Thymus (tissue), 11 donors: ENCODE data around the gene KDM6B. TPM values are rescaled to one million over a fixed set of nuclear protein-coding genes. Genes with fewer than 3 reads are reported as not detected.

Experiments used
- DNase-seq, 9 donors: peaks; one replicate each; pipeline ENCODE4 v3.0.0-alpha.2; 2013; ENCODE audit warnings: low spot score in 9 of 9, low read depth in 6 of 9, missing footprints in 1 of 9
- H3K27ac ChIP-seq, 2 donors: one replicate each; pipeline ENCODE4 v1.5.1; 2013; ENCODE audit warnings: control low read depth in 1 of 2, low read depth in 1 of 2, low read length in 1 of 2, mild to moderate bottlenecking in 1 of 2, moderate library complexity in 1 of 2
- H3K27me3 ChIP-seq, 2 donors: one replicate each; pipeline ENCODE4 v1.5.1; 2013; ENCODE audit warnings: low read length in 1 of 2; ENCODE audit not compliant: control insufficient read depth in 2 of 2, insufficient read depth in 1 of 2
- H3K36me3 ChIP-seq, 2 donors: one replicate each; pipeline ENCODE4 v1.5.1; 2013; ENCODE audit warnings: low read length in 1 of 2, mild to moderate bottlenecking in 1 of 2, moderate library complexity in 1 of 2; ENCODE audit not compliant: control insufficient read depth in 2 of 2, insufficient read depth in 2 of 2
- H3K4me1 ChIP-seq, 2 donors: one replicate each; pipeline ENCODE4 v1.5.1; 2013; ENCODE audit warnings: low read length in 2 of 2; ENCODE audit not compliant: control insufficient read depth in 2 of 2, insufficient read depth in 2 of 2
- H3K4me3 ChIP-seq, 2 donors: one replicate each; pipeline ENCODE4 v1.5.1; 2013; ENCODE audit warnings: low read length in 2 of 2, control low read depth in 1 of 2, mild to moderate bottlenecking in 1 of 2
- H3K9me3 ChIP-seq, 2 donors: one replicate each; pipeline ENCODE4 v1.5.1; 2013; ENCODE audit warnings: low read length in 1 of 2, mild to moderate bottlenecking in 1 of 2; ENCODE audit not compliant: control insufficient read depth in 2 of 2, insufficient read depth in 1 of 2
- WGBS: extraction: QIAGEN DNeasy Blood & Tissue Kit; methylation state at CpG from one replicate; pipeline ENCODE4 v1.1.7; 2013; 5-methylcytosine and 5-hydroxymethylcytosine counted together
- polyA plus RNA-seq: library from polyadenylated mRNA; stranded (reverse); fragments of 200-250 nt; gene quantifications from one replicate; pipeline ENCODE4 v1.2.3, GENCODE V29; 2013
- total RNA-seq: library from RNA; stranded (reverse); fragments of 120-200 nt; gene quantifications from one replicate; pipeline ENCODE4 v1.2.4, GENCODE V29; 2013
- donor health status: healthy.

KDM6B gene
- total and polyA plus RNA-seq, 2 donors: 6.3 to 16.3 TPM

DNA sequence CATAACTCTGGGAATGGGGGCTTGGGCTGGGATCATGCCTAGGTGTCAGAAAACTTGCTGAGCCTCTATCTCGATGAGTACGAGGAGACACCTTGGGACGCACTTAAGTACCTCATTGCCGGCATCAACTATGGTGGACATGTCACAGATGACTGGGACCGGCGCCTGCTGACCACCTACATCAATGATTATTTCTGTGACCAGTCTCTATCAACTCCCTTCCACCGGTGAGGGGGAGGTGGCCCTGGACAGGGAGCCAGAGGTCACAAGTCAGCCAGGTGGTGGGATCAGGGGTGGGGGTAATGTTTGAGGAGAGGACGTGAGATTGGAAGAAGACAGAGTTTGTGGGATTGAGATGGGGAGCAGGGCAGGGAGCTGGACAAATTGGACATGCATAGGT lies 3.4 kb upstream of the KDM6B start:
- Histone ChIP-seq H3K27ac (no peak overlapping the region), H3K9me3 (no peaks in the 10 kb centered on the region), H3K27me3 (peaks cover 0 to 2% of the 10 kb centered on the region in 2 donors), H3K4me3 (no peak overlapping the region), H3K4me1 (peaks cover 3 to 23% of the 10 kb centered on the region in 2 donors), H3K36me3 (no peaks in the 10 kb centered on the region)
- WGBS: 95% methylated on average over 8 of the region's 8 CpGs
- DNase-seq: no peak

DNA sequence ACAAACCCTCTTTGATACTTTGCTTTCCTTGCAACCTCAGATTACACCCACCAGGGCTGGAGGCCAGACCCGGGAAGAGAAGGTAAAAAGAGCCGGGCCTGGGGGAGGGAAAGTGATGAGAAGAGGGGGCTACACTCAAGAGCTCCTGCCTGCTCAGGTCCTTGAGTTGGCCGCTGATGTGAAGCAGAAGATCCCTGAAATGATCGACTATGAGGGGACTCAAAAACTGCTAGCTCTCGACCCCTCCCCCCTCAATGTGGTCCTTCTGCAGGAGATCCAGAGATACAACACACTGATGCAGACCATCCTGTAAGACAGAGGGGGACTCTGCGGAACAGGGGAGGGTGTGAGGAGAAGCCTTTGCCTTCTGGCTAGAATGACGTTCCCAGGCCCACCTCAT lies 2.8 kb upstream of the KDM6B start:
- Histone ChIP-seq H3K9me3 (no peaks in the 10 kb centered on the region), H3K36me3 (no peaks in the 10 kb centered on the region), H3K27me3 (peaks cover 0 to 2% of the 10 kb centered on the region in 2 donors), H3K4me3 (no peak overlapping the region), H3K27ac (no peak overlapping the region), H3K4me1 (peaks cover 3 to 27% of the 10 kb centered on the region in 2 donors)
- DNase-seq: no peak
- 94% methylated on average over 7 of the region's 7 CpGs for WGBS

DNA sequence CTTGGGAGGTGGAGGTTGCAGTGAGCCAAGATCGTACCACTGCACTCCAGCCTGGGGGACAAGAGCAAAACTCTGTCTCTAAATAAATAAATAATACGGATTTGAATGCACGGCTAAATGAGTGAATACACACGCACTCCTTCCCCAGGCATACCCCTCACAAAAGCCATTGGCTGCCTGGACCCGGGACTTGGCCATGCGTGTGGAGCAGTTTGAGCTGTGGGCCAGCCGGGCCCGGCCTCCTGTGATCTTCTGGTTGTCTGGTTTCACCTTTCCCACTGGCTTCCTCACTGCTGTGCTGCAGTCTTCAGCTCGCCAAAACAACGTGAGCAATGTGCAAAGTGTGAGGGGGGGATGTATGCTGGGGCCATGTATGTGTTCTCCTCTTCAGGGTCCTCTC lies 1.6 kb upstream of the KDM6B start:
- Histone ChIP-seq H3K36me3 (no peaks in the 10 kb centered on the region), H3K4me3 (no peak overlapping the region), H3K9me3 (no peaks in the 10 kb centered on the region), H3K27ac (no peak overlapping the region), H3K27me3 (peaks cover 0 to 2% of the 10 kb centered on the region in 2 donors), H3K4me1 (peaks cover 10 to 39% of the 10 kb centered on the region in 2 donors)
- no peak for DNase-seq
- WGBS: 93% methylated on average over 10 of the region's 10 CpGs

DNA sequence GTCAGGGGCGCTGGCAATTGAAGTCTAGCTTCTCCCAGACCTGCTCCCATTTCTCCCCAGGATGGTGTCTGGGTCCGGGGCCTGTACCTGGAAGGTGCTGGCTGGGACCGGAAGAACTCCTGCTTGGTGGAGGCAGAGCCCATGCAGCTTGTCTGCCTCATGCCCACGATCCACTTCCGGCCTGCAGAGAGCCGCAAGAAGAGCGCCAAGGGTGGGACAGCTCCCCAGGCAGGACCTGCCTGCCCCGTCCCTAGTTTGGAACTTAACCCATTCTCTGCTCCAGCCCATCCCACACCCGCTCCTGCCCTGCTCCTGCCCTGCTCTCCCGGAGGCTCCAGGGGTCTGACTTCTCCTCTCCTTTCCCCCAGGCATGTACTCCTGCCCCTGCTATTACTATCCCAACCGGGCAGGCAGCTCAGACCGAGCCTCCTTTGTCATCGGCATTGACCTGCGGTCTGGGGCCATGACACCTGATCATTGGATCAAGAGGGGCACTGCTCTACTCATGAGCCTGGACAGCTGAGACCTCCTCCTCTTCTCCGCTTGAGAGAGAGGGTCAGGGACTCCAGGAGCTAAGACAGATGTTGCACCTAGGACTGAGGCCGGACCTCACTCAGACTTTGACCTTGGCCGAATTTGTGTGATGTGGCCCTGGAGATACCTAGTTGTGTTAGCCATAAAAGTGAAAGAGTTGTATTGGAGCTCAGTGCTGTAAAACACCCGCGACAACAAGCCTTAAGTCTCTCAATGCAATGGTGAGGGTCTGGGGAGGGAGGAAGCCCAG lies 814 bp upstream of the KDM6B start:
- Histone ChIP-seq H3K9me3 (no peaks in the 10 kb centered on the region), H3K36me3 (no peaks in the 10 kb centered on the region), H3K4me3 (peak overlapping the region; percentile 82 to 94), H3K27ac (no peak overlapping the region), H3K27me3 (no peaks in the 10 kb centered on the region), H3K4me1 (peaks cover 12 to 44% of the 10 kb centered on the region in 2 donors)
- DNase-seq: no peak
- WGBS: 68% methylated on average over 19 of the region's 19 CpGs

DNA sequence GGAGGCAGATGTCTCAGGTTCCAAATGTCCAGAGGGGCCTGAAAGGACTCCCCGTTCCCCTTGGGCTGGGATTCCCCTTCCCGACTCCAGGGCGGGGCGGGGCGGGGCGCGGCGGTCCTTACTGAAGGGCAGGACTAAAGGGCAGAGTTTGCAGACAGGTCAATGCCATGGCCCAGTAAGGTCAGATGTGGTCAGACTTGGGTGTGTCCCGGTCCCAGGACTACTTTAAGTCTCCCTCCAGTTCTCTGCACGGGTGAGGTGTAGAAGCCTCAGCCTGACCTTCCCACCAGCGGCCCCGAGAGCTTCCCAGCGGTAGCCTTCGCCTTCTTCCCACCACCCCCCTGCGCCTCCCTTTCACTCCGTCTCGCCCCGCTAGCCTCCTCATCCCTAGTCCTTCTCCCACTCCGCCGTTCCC lies 532 bp downstream of the KDM6B start:
- H3K4me3 ChIP-seq: peak overlapping the region; percentile 82 to 94
- DNase-seq: no peak
- no peaks in the 10 kb centered on the region for H3K9me3 ChIP-seq
- H3K36me3 ChIP-seq: peaks cover 0 to 9% of the 10 kb centered on the region in 2 donors
- H3K27me3 ChIP-seq: no peaks in the 10 kb centered on the region
- H3K27ac ChIP-seq: peak overlapping the region; percentile 96 to 100
- WGBS: under 1% methylated on average over 20 of the region's 20 CpGs
- peaks cover 24 to 57% of the 10 kb centered on the region in 2 donors for H3K4me1 ChIP-seq

DNA sequence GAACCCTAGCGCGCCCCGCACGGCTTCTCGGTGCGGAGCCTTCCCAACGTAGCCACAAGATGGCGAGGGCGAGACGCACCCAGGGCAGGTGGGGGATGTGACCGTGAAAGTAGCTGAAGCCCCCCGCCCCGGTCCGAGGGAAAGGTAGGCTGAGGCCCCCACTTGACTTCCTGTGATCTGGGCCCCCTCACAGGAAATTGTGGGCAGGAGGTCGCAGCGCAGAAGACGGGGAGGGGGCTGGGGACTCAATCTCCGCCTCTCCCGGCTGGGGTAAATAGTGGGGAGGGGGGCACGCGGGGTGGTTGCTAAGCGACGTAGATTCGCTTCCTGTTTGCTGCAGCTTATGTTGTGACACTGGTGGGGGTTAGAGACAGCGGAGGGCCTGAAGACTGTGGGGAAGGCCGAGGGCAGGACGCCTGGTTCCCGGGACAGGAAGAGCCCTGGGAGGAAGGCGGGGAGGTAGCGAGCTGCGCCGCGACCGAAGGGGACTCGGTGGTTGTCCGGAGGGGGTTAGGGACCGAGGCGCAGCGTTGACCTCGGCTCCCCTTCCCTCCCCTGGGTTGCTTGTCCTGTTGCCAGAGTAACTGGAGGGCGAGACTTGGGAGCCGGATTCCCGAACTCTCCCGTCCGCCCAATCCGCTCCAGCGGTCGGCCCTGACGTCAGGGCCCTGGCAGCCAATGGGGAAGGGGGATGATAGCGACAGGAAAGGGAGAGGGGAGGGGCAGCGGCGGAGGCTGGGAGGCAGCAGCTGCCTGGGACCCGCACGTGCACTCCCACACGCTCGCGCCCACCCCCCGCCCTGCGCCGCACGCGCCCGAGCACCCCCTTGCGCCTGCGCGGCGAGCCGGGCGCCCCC lies 1.2 kb downstream of the KDM6B start:
- peak overlapping the region; percentile 82 to 94 for H3K4me3 ChIP-seq
- DNase-seq: peak in 8 of 9 donors; percentile 91 to 98 (median 96)
- H3K36me3 ChIP-seq: peaks cover 0 to 15% of the 10 kb centered on the region in 2 donors
- H3K27ac ChIP-seq: peak overlapping the region; percentile 96 to 100
- H3K9me3 ChIP-seq: no peaks in the 10 kb centered on the region
- under 1% methylated on average over 69 of the region's 69 CpGs for WGBS
- peaks cover 29 to 64% of the 10 kb centered on the region in 2 donors for H3K4me1 ChIP-seq
- H3K27me3 ChIP-seq: no peaks in the 10 kb centered on the region

DNA sequence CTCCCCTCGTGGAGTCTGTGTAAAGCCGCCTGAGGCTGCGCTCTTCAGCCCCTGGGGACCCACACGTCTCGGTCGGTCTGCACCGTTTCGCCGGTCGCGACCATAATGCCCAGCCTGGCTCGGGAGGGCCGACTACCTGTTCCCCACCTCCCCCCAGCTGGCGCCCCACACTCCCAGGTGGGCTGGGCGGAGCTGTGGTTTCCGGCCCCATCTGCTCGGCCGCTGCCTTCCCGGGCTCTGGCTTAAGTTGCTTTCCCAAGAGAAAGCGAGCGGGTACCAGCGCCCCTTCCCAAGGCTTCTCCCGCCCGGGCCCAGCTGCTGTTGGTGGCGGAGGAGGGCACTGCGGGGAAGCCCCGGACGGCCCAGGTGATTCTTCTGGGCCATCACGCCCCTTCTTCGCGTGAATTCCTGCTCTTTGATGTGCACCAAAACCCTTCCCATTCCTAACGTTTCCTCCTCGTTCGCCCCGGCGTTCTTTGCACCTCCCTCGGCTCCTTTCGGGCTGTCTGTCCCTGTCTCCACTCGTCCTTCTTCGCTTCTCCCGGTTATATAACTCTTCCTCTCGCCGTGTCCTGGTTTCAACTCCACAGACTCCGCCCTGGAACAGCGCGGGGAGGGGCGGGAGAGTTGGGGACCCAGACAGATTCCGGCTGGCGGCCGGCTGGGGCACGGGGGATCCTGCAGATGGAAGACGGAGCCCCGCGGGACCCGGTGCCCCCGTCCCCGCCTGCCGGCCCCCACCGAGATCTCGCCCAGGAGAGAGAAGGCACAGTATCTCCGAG lies 2.0 kb downstream of the KDM6B start:
- Histone ChIP-seq H3K27ac (peak overlapping the region; percentile 96 to 100), H3K9me3 (no peaks in the 10 kb centered on the region), H3K4me1 (peaks cover 36 to 72% of the 10 kb centered on the region in 2 donors), H3K4me3 (peak overlapping the region; percentile 82 to 94), H3K36me3 (peaks cover 0 to 23% of the 10 kb centered on the region in 2 donors), H3K27me3 (no peaks in the 10 kb centered on the region)
- under 1% methylated on average over 61 of the region's 61 CpGs for WGBS
- DNase-seq: peak in 1 of 9 donors; percentile 52

DNA sequence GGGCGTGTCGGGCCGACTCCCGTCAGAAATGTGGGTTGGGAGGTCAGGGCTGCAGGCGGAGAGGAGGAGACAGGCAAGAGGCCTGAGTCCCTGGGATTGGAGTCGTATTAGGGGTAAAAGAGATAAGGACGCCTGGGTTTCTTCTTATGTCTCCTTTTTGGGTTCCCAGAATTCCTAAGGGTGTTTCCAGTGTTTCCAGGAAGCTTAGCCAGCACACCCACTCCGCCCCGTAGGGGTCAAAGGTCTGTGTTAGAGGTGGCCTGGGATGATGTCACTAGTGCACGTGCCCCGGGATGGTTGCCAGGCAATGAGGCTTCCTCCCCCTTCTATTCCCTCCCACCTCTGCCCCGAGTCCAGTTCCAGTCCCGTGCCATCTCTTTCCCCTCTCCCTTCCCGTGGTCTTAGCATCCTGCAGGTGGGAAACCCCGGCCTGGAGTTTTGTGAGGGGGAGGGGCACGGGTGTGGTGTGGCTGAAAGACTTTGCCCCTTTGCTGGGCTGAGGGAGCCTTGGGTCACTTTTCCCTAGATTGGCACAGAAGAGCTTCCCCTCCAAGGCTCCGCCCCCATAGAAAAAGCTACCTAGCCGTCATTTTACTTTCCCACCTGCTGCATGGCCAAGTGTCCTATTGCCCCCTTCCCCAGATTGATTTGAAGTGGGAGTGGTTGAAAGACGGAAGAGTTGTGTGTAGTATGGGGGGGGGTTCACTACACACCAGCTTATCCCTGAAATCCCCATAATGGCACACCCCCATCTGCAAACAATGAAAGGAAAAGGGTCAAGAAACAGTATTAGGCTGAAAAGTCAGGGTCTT lies 2.8 kb downstream of the KDM6B start:
- no peaks in the 10 kb centered on the region for H3K27me3 ChIP-seq
- peaks cover 0 to 25% of the 10 kb centered on the region in 2 donors for H3K36me3 ChIP-seq
- peak in 8 of 9 donors; percentile 68 to 90 (median 79) for DNase-seq
- H3K4me1 ChIP-seq: peaks cover 39 to 78% of the 10 kb centered on the region in 2 donors
- WGBS: 1% methylated on average over 19 of the region's 19 CpGs
- H3K4me3 ChIP-seq: peak overlapping the region; percentile 82 to 94
- H3K27ac ChIP-seq: peak overlapping the region; percentile 96 to 100
- H3K9me3 ChIP-seq: peaks cover 0 to 1% of the 10 kb centered on the region in 2 donors
